T-cell (primary cell): ENCODE data around the gene MRPS14. TPM values are rescaled to one million over a fixed set of nuclear protein-coding genes. Genes with fewer than 3 reads are reported as not detected.

Source experiments
- ATAC-seq, 4 experiments: fragments of 200-7000 bp in 3 of 4; fragments of 150-1000 bp in 1 of 4; cut with Tn5 transposase; replicated peaks in 1 of 4; 1 replicate in 3 of 4; 2 replicates in 1 of 4; pipeline ENCODE4 v1.10.0; 2021; ENCODE audit warnings: moderate library complexity in 3 of 4, mild to moderate bottlenecking in 2 of 4, moderate number of reproducible peaks in 1 of 4
- CTCF ChIA-PET, 2 donors: fragments of 300-600 bp; sonication (Branson Sonifier 250); formaldehyde crosslinking; loops; one replicate each; lab custom pipeline; 2022; ENCODE audit warnings: antibody characterized with exemption in 2 of 2; lab: Charles Lee
- POLR2A ChIA-PET, 2 donors: fragments of 300-600 bp; sonication (Branson Sonifier 250); formaldehyde crosslinking; loops; one replicate each; lab custom pipeline; 2022; ENCODE audit warnings: antibody characterized with exemption in 2 of 2; lab: Charles Lee
- DNase-seq, 35 experiments: peaks; one replicate each; pipeline versions ENCODE4 v3.0.0 to v3.0.0-alpha.2; 2013 to 2023
- H3K27ac ChIP-seq: one replicate; pipeline ENCODE4 v1.5.1; 2013; ENCODE audit warnings: low read length
- H3K27me3 ChIP-seq, 2 experiments: replicated peaks in 1 of 2; 1 replicate in 1 of 2; 2 replicates in 1 of 2; pipeline versions ENCODE4 v1.6.1 to v1.7.0; 2013; ENCODE audit warnings: low read length in 1 of 2, mixed read lengths in 1 of 2; ENCODE audit not compliant: control insufficient read depth in 2 of 2, insufficient read depth in 2 of 2; ENCODE audit errors: extremely low read depth in 1 of 2
- H3K36me3 ChIP-seq, 2 donors: 1 replicate in 1 of 2; 2 replicates in 1 of 2; pipeline versions ENCODE4 v1.6.1 to v1.7.0; 2013; ENCODE audit warnings: low read length in 1 of 2; ENCODE audit not compliant: control insufficient read depth in 2 of 2, insufficient read depth in 1 of 2; ENCODE audit errors: extremely low read depth in 1 of 2
- H3K4me1 ChIP-seq, 2 experiments: 1 replicate in 1 of 2; 2 replicates in 1 of 2; pipeline versions ENCODE4 v1.6.1 to v1.7.0; 2013; ENCODE audit warnings: low read length in 2 of 2, mixed read lengths in 1 of 2; ENCODE audit not compliant: insufficient read depth in 2 of 2, control insufficient read depth in 1 of 2; ENCODE audit errors: extremely low read depth in 1 of 2
- H3K4me3 ChIP-seq, 2 donors: 1 replicate in 1 of 2; 2 replicates in 1 of 2; pipeline versions ENCODE4 v1.5.1 to v1.7.0; 2013; ENCODE audit warnings: mild to moderate bottlenecking in 2 of 2, low read length in 1 of 2, moderate library complexity in 1 of 2; ENCODE audit not compliant: control insufficient read depth in 1 of 2; ENCODE audit errors: extremely low read depth in 1 of 2
- H3K9me3 ChIP-seq: 2 replicates; pipeline ENCODE4 v1.7.0; 2013
- H3K27ac Mint-ChIP-seq, 2 donors: one replicate each; pipeline ENCODE4 v1.8.0; 2020 to 2021; ENCODE audit warnings: mild to moderate bottlenecking in 2 of 2, mixed read lengths in 2 of 2
- H3K27me3 Mint-ChIP-seq, 2 donors: one replicate each; pipeline ENCODE4 v1.8.0; 2021 to 2022; ENCODE audit warnings: mixed read lengths in 2 of 2
- H3K36me3 Mint-ChIP-seq: one replicate; pipeline ENCODE4 v1.8.0; 2021; ENCODE audit warnings: mixed read lengths
- H3K4me1 Mint-ChIP-seq, 3 donors: one replicate each; pipeline ENCODE4 v1.8.0; 2020 to 2022; ENCODE audit warnings: mixed read lengths in 3 of 3, mild to moderate bottlenecking in 1 of 3
- H3K4me3 Mint-ChIP-seq, 3 donors: one replicate each; pipeline ENCODE4 v1.8.0; 2020 to 2022; ENCODE audit warnings: mild to moderate bottlenecking in 3 of 3, mixed read lengths in 3 of 3, moderate library complexity in 3 of 3
- H3K9me3 Mint-ChIP-seq, 3 donors: one replicate each; pipeline ENCODE4 v1.8.0; 2020 to 2022; ENCODE audit warnings: mixed read lengths in 3 of 3
- WGBS: methylation state at CpG from one replicate; pipeline ENCODE4 v1.1.5; 2013; ENCODE audit warnings: missing lambda C conversion rate; ENCODE audit not compliant: insufficient coverage; 5-methylcytosine and 5-hydroxymethylcytosine counted together
- total RNA-seq, 35 experiments: library from RNA in 6 of 35; stranded (reverse) in 6 of 35; fragments of 120-200 nt in 1 of 35; gene quantifications; one replicate each; pipeline versions ENCODE4 v1.2.1 to v1.2.4 and lab custom pipeline; 2013 to 2026

MRPS14 gene
- total RNA-seq (10 to 100 TPM; 14.3 to 28.8 (median 25.8) TPM), total RNA-seq (lab: John Stamatoyannopoulos, UW) (12.0 to 41.5 (median 27.5) reads per million in 29 experiments)
- total RNA-seq (2013), result 25.8 TPM

DNA sequence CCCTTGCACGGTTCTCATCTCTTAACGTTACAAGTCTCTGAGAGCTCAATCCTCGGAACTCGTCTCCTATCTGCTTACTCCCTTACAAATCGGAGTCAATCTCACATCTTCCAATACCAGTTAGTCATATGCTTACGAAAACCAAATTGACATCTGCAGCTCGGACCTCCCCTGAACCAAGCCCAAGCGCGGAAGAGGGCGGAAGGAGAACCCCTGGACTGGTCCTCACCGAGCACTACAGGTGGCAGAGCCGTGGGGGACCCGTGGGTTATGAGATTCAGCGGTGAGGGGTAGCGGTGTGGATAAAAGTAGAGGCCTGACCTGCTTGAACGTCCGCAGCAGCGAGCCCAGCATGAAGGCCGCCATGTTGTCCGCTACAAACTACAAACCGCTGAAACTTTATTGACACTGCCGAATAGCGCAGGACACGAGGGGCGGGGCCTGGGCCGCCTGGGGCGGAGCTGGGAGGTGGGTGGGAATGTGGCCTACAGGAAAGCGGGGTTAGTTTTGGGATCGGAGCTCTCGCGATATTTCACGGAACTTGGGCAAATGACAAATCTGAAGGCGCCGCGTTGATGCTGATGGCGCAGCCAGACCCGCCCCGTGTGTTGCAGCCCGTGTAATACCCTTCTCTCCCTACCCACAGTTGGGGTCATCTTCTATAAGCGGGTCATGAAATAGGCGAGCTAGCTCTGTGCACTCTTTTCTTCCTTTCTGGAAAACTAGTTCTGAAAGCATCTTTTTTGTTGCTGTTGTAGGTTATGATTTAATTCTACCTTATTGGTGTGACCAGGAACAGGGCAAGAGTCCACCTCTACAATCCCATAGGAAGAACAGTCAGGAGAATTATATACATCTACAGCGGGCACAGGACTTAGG, at the start of gene MRPS14:
Gene MRPS14 (minus strand): TSS at position 383 of the 879 bp plus-strand sequence. CDS start 17 bp downstream, at position 366.
- Histone ChIP-seq H3K4me1 (peaks cover 8 to 14% of the 10 kb centered on the region in 2 experiments), H3K9me3 (no peaks in the 10 kb centered on the region), H3K36me3 (peaks cover 0 to 2% of the 10 kb centered on the region in 2 donors), H3K27me3 (no peaks in the 10 kb centered on the region), H3K27ac (peak within 1 kb of the TSS; percentile 90), H3K4me3 (peak within 1 kb of the TSS; percentile 89 to 100)
- peaks cover 35 to 39% (median 36%) of the 10 kb centered on the region in 3 donors for H3K4me1 Mint-ChIP-seq
- peak within 1 kb of the TSS; percentile 90 to 96 (median 90) for H3K4me3 Mint-ChIP-seq
- DNase-seq, result peak; percentile 94 to 99 (median 97)
- 5% methylated on average over 30 of the region's 42 CpGs for WGBS
- peaks cover 1% of the 10 kb centered on the region for H3K36me3 Mint-ChIP-seq
- peaks cover 0 to 4% (median 0%) of the 10 kb centered on the region in 3 donors for H3K9me3 Mint-ChIP-seq
- no peaks in the 10 kb centered on the region for H3K27me3 Mint-ChIP-seq
- H3K27ac Mint-ChIP-seq, result peak within 1 kb of the TSS; percentile 81 to 94
- CTCF ChIA-PET, result interaction anchor here (0.6 to 2.3 kb wide), 15 partner anchors 9 to 224 kb away, joined by 3 to 35 read pairs (median 4); partner anchors contain the start of gene CACYBP (in 1 of the 2)
- POLR2A ChIA-PET, result interaction anchor here (0.6 to 1.9 kb wide), 7 partner anchors 19 to 1184 kb away, joined by 3 to 39 read pairs (median 6); partner anchors contain the start of genes CACYBP (in 1 of the 2) and COP1 (in 1 of the 2)
- peak; percentile 91 to 96 (median 94) for ATAC-seq

DNA sequence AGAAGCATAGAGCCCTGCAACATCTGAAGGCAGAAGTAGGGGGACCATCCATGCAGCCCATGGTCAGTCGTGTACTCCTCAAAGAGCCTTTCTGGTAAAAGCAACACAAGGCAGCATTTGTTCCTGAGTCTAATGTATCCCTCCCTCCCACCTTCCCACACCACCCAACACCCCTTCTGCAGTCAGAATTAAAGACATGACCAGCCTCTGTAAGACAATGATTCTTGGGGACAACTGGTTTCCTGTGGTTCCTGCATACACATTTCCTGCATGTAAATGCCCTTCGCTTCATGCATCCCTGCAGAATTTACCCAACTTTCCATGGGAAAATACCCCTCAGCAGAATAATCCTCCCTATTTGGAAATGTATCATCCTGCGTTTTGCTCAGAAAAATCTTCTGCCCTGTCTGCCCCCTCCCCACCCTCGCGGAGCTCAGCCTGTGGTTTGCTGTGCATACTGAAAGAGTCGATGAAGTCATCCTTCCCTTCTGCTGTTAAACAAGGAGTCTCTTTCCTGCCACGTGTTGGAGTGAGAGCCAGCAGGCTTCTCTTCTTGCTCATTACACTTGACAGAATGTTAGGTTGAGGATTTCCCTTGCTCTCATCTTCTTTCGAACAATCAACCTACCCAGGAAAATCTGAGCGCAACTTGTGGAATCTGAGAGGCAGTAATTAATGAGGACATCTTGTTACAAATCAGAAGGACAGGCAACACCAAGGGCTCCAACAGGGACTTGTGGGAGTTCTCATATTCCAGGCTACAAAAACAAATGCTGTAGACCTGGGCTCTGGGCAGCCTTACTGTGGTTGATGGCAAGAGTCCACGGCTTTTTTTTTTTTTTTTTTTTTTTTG, 49.1 kb upstream of the MRPS14 start:
- Mint-ChIP-seq H3K27ac (no peak overlapping the region), H3K36me3 (no peaks in the 10 kb centered on the region), H3K4me1 (peaks cover 8 to 14% (median 12%) of the 10 kb centered on the region in 3 donors), H3K27me3 (peaks cover 3 to 8% of the 10 kb centered on the region in 2 donors), H3K4me3 (peak overlapping the region in 2 of 3 donors; percentile 28 to 50), H3K9me3 (no peaks in the 10 kb centered on the region)
- Histone ChIP-seq H3K4me1 (peaks cover 0 to 4% of the 10 kb centered on the region in 2 experiments), H3K4me3 (no peak overlapping the region), H3K27me3 (peaks cover 0 to 20% of the 10 kb centered on the region in 2 experiments), H3K36me3 (no peaks in the 10 kb centered on the region), H3K27ac (no peak overlapping the region), H3K9me3 (no peaks in the 10 kb centered on the region)
- 14% methylated on average over 6 of the region's 10 CpGs for WGBS
- ChIA-PET CTCF (no interaction called here), POLR2A (no interaction called here)
- DNase-seq (peak in 1 of 35 experiments; percentile 10), ATAC-seq (peak in 3 of 4 experiments; percentile 50 to 60 (median 56))

DNA sequence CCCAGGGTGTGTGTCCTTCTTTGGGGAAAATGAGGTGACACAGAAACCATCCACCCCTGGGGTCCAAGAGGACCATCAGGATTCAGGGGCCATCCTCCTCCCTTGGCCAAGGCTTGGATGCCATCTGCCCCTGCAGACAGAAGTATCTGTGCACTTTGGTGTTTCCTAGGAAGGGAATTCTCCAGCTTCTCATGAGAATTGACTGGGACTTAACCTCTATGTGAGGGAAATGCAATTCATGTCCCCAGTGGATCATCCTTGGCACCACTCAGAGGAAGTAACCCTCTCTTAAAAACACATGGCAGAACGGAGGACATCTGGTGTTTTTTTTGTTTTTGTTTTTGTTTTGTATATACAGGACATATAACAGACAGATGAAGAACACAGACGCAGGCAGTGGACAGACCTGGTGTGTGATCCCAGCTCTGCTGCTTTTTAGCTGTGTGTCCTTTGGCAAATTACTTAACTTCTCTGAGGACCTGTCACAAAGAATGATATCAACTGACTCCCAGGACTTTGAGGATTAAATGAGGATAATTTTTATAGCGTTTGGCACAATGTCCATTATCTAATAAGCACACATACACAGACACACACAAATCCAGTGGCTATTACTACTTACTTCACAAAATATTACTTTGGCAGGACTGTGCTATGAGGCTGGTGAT, 48.2 kb upstream of the MRPS14 start:
- no peak overlapping the region for H3K4me3 ChIP-seq

DNA sequence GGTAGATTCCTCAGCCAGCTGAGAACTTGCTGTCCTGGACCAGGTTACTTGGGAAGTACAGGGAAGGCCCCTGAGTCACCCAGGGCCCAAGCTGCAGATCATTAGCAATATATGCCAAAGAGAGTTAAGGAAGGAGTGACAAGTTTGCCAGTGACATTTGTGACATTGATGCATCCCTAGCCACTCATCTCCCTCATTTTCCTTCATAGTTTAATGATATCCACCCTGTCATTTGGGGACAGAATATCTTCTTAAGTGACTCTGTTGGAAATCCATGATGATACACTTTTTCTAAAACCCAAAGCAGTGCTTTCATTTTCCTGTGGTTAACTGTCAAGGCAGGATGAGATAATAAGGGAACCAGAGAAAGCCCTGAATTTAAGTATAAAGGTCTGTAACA, 47.6 kb upstream of the MRPS14 start:
- no peaks in the 10 kb centered on the region for H3K36me3 Mint-ChIP-seq
- Histone ChIP-seq H3K27me3 (peaks cover 0 to 18% of the 10 kb centered on the region in 2 experiments), H3K4me3 (no peak overlapping the region), H3K36me3 (no peaks in the 10 kb centered on the region), H3K27ac (no peak overlapping the region), H3K4me1 (peaks cover 0 to 4% of the 10 kb centered on the region in 2 experiments), H3K9me3 (no peaks in the 10 kb centered on the region)
- DNase-seq (no peak), ATAC-seq (no peak)
- ChIA-PET POLR2A (no interaction called here), CTCF (no interaction called here)
- H3K4me3 Mint-ChIP-seq, result no peak overlapping the region
- H3K4me1 Mint-ChIP-seq, result peaks cover 8 to 14% (median 12%) of the 10 kb centered on the region in 3 donors
- no peaks in the 10 kb centered on the region for H3K9me3 Mint-ChIP-seq
- H3K27me3 Mint-ChIP-seq, result peaks cover 10 to 12% of the 10 kb centered on the region in 2 donors
- H3K27ac Mint-ChIP-seq, result no peak overlapping the region

More for the DNA sequence above, 48.2 kb upstream of the MRPS14 start:
- no peak overlapping the region for H3K27ac Mint-ChIP-seq
- DNase-seq, result no peak
- WGBS, result 78% methylated on average over 1 of the region's 3 CpGs
- H3K9me3 Mint-ChIP-seq, result no peaks in the 10 kb centered on the region
- no peak overlapping the region for H3K27ac ChIP-seq
- ATAC-seq, result no peak
- peaks cover 0 to 4% of the 10 kb centered on the region in 2 experiments for H3K4me1 ChIP-seq
- peaks cover 0 to 18% of the 10 kb centered on the region in 2 experiments for H3K27me3 ChIP-seq
- no peak overlapping the region for H3K4me3 Mint-ChIP-seq
- no peaks in the 10 kb centered on the region for H3K36me3 Mint-ChIP-seq
- CTCF ChIA-PET, result no interaction called here
- POLR2A ChIA-PET, result no interaction called here
- H3K4me1 Mint-ChIP-seq, result peaks cover 8 to 14% (median 12%) of the 10 kb centered on the region in 3 donors
- no peaks in the 10 kb centered on the region for H3K9me3 ChIP-seq
- H3K36me3 ChIP-seq, result no peaks in the 10 kb centered on the region
- peaks cover 4 to 10% of the 10 kb centered on the region in 2 donors for H3K27me3 Mint-ChIP-seq

DNA sequence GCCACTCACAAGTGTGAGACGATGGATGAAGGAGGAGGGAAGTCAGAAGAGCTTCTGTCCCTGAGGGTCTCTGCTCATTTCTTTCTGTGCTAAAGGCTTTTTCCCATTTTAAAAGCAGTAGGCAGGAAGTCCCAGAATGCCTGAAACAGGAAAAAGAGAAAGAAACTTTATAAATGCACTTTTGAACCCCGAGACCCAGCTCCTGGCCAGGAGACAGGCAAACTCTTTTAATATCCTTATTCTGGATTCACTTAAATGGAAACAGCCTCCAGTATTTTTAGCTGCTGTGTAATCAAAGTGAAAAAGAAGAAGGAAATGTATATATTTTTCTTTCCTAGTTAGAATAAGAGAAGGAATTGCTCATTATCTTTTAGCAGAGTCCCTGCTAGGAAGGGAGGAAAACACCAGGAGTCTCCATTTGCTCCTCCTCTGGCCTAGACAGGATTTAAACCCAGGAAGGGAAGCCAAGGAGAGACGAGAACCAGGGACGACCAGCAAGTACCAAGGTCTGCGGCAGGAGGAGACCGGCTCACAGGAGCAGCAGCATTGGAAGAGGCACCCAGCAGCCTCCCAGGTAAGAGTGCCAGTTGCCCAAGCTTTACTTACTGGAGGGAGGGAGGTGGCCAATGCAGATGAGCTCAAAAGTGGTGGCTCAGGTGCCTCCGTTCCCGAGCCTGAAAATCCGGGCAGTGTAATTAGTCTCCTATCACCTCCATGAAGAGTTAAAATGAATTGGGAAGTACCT, 44.3 kb upstream of the MRPS14 start, which contains the start of gene TNN:
Gene TNN (plus strand): TSS at position 472 of the 745 bp plus-strand sequence. CDS start 9,586 bp downstream, outside the sequence.
- WGBS, result 88% methylated on average over 4 of the region's 9 CpGs
- Histone ChIP-seq H3K27ac (no peak within 1 kb of the TSS), H3K4me3 (no peak within 1 kb of the TSS), H3K27me3 (peaks cover 0 to 2% of the 10 kb centered on the region in 2 experiments), H3K4me1 (peaks cover 0 to 3% of the 10 kb centered on the region in 2 experiments), H3K36me3 (no peaks in the 10 kb centered on the region), H3K9me3 (no peaks in the 10 kb centered on the region)
- Mint-ChIP-seq H3K4me1 (peaks cover 8 to 10% (median 8%) of the 10 kb centered on the region in 3 donors), H3K4me3 (no peak within 1 kb of the TSS), H3K36me3 (no peaks in the 10 kb centered on the region), H3K27ac (no peak within 1 kb of the TSS), H3K27me3 (peaks cover 9 to 14% of the 10 kb centered on the region in 2 donors), H3K9me3 (no peaks in the 10 kb centered on the region)
- DNase-seq (no peak), ATAC-seq (no peak)
- CTCF ChIA-PET, result no interaction called here
- POLR2A ChIA-PET, result no interaction called here
